Gastroesophageal sphincter (tissue), 4 donors: ENCODE measurements around the gene SEC11A. TPM values are rescaled to one million over a fixed set of nuclear protein-coding genes. Genes with fewer than 3 reads are reported as not detected.

ENCODE experiments used
- ATAC-seq: fragments of 150-250 bp; one replicate; pipeline ENCODE4 v1.9.1; 2016; ENCODE audit warnings: mild to moderate bottlenecking, moderate library complexity
- H3K27ac ChIP-seq, 4 donors: fragments of 200-600 bp; sonication (generic) in 3 of 4; 1 replicate in 3 of 4; 2 replicates in 1 of 4; pipeline ENCODE4 v1.5.1; 2016 to 2019
- H3K27me3 ChIP-seq: fragments of 200-600 bp; sonication (generic); one replicate; pipeline ENCODE4 v1.5.1; 2019
- H3K36me3 ChIP-seq, 2 donors: fragments of 200-600 bp; sonication (generic); one replicate each; pipeline ENCODE4 v1.5.1; 2019; ENCODE audit warnings: control low read depth in 1 of 2
- H3K4me1 ChIP-seq, 3 donors: fragments of 200-600 bp; sonication (generic); 1 replicate in 2 of 3; 2 replicates in 1 of 3; pipeline ENCODE4 v1.5.1; 2016 to 2019; ENCODE audit warnings: control low read depth in 2 of 3
- H3K4me3 ChIP-seq, 2 donors: fragments of 200-600 bp; sonication (generic); one replicate each; pipeline ENCODE4 v1.5.1; 2019; ENCODE audit warnings: mild to moderate bottlenecking in 1 of 2, moderate library complexity in 1 of 2
- H3K9me3 ChIP-seq, 3 donors: fragments of 200-600 bp; sonication (generic); one replicate each; pipeline ENCODE4 v1.5.1; 2017 to 2019; ENCODE audit warnings: control low read depth in 2 of 3
- EP300 ChIP-seq: sonication (generic); formaldehyde crosslinking; IDR thresholded peaks from one replicate; pipeline ENCODE4 v1.6.1; 2017; ENCODE audit warnings: antibody characterized with exemption, mild to moderate bottlenecking
- POLR2A ChIP-seq, 2 donors: fragments of 450-650 bp; IDR thresholded peaks; one replicate each; pipeline ENCODE4 v1.6.1; 2017; ENCODE audit warnings: antibody characterized with exemption in 2 of 2, mild to moderate bottlenecking in 2 of 2, moderate library complexity in 1 of 2
- POLR2AphosphoS5 ChIP-seq: sonication (generic); formaldehyde crosslinking; IDR thresholded peaks from one replicate; pipeline ENCODE4 v1.6.1; 2017; ENCODE audit warnings: antibody characterized with exemption
- WGBS, 2 donors: methylation state at CpG; one replicate each; pipeline ENCODE4 v1.1.5; 2018; ENCODE audit warnings: low coverage in 1 of 2; 5-methylcytosine and 5-hydroxymethylcytosine counted together
- total RNA-seq, 4 donors: library from RNA; depleted of rRNA; stranded (reverse); fragments of >200 nt; gene quantifications; one replicate each; pipeline ENCODE4 v1.1.0, GENCODE V29; 2016
- TF ChIP-seq, protein P1 (sequence below), 4 experiments: fragments of 200-600 bp in 2 of 4; fragments of 450-650 bp in 2 of 4; sonication (generic) in 1 of 4; IDR thresholded peaks; one replicate each; pipeline ENCODE4 v1.5.1; 2017 to 2019; ENCODE audit warnings: antibody characterized with exemption in 4 of 4, mild to moderate bottlenecking in 2 of 4, moderate library complexity in 2 of 4

The SEC11A gene
- total RNA-seq, 4 donors from 2014 or later: 63.3 to 139 (median 99.4) TPM

DNA sequence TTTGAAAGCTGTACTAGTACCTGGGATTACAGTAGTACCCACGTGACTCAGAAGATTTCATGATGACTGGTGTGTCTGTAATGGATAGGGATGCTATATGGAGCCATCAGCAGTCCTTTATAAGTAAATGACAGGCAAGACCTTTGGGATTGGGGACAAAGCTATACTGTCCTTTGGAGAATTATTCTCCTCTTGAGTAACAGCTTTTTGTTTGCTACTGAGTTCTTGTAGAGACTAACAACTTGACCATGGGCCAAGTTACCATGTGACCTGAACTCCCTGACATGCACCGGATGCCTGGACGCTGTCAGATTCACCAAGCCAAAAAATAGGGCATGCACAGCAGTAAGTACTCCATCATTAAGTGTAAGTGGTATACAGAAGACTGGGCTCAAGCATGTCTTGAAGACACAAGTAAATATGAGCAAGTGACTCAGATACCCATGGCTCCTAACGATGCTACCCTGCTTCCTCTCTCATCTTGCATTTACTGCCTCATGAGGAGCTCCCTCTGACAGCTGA is 12.9 kb downstream of the SEC11A start:
- H3K36me3 ChIP-seq: no peaks in the 10 kb centered on the region
- H3K4me1 ChIP-seq: peaks cover 3 to 49% (median 7%) of the 10 kb centered on the region in 3 donors
- H3K9me3 ChIP-seq: no peaks in the 10 kb centered on the region
- H3K27me3 ChIP-seq: no peaks in the 10 kb centered on the region
- peak overlapping the region in 3 of 4 donors; percentile 24 to 58 (median 56) for H3K27ac ChIP-seq
- no peak overlapping the region for H3K4me3 ChIP-seq
- 11 to 16% methylated on average over 2 to 4 of the region's 4 CpGs for WGBS, 2 donors
- peak; percentile 77 for ATAC-seq
- TF ChIP-seq POLR2A (IDR thresholded peaks at IDR 0.05) (no peak), POLR2AphosphoS5 (peak; percentile 30)
- TF ChIP-seq, protein P1, sequence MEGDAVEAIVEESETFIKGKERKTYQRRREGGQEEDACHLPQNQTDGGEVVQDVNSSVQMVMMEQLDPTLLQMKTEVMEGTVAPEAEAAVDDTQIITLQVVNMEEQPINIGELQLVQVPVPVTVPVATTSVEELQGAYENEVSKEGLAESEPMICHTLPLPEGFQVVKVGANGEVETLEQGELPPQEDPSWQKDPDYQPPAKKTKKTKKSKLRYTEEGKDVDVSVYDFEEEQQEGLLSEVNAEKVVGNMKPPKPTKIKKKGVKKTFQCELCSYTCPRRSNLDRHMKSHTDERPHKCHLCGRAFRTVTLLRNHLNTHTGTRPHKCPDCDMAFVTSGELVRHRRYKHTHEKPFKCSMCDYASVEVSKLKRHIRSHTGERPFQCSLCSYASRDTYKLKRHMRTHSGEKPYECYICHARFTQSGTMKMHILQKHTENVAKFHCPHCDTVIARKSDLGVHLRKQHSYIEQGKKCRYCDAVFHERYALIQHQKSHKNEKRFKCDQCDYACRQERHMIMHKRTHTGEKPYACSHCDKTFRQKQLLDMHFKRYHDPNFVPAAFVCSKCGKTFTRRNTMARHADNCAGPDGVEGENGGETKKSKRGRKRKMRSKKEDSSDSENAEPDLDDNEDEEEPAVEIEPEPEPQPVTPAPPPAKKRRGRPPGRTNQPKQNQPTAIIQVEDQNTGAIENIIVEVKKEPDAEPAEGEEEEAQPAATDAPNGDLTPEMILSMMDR (IDR thresholded peaks at IDR 0.05): no peak

- Histone ChIP-seq H3K9me3 (no peaks in the 10 kb centered on the region), H3K27me3 (no peaks in the 10 kb centered on the region), H3K27ac (no peak overlapping the region), H3K4me3 (no peak overlapping the region), H3K4me1 (peaks cover 3 to 37% (median 7%) of the 10 kb centered on the region in 3 donors), H3K36me3 (no peaks in the 10 kb centered on the region)
- ATAC-seq: no peak
- TF ChIP-seq, protein P1 (IDR thresholded peaks at IDR 0.05): no peak
- TF ChIP-seq POLR2A (IDR thresholded peaks at IDR 0.05): no peak
- no peak for TF ChIP-seq EP300
- TF ChIP-seq POLR2AphosphoS5: no peak
- WGBS, 2 donors: 80 to 97% methylated on average over 3 to 6 of the region's 8 CpGs
These were observed 16.3 kb downstream of the SEC11A start for GRCh38 chr15:84699538-84700191.

- no peak for ATAC-seq
- TF ChIP-seq, protein P1 (IDR thresholded peaks at IDR 0.05): no peak
- TF ChIP-seq POLR2AphosphoS5 (no peak), EP300 (no peak), POLR2A (IDR thresholded peaks at IDR 0.05) (no peak)
- H3K27ac ChIP-seq: no peak overlapping the region
- peaks cover 0 to 24% (median 0%) of the 10 kb centered on the region in 3 donors for H3K4me1 ChIP-seq
- H3K27me3 ChIP-seq: no peaks in the 10 kb centered on the region
- H3K4me3 ChIP-seq: no peak overlapping the region
- 36 to 46% methylated on average over 1 of the region's 1 CpG for WGBS, 2 donors
- no peaks in the 10 kb centered on the region for H3K36me3 ChIP-seq
- H3K9me3 ChIP-seq: no peaks in the 10 kb centered on the region
These were observed 18.5 kb downstream of the SEC11A start for GRCh38 chr15:84697236-84697990.

DNA sequence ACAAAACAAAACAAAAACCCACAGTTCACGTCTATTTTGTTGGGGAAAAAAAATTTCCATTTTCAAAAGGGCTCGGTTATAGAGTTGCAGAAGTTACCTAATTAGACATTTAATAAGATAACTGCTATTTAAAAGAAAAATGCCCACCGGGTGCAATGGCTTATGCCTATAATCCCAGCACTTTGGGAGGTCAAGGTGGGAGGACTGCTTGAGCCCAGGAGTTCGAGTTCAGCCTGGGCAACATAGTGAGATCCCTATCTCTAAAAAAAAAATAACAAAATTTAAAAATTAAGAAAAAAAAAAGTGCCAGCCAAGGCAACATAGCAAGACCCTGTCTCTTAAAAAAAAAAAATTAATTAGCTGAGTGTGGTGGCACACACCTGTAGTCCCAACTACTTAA is 19.2 kb downstream of the SEC11A start:
- no peaks in the 10 kb centered on the region for H3K9me3 ChIP-seq
- H3K4me1 ChIP-seq: peaks cover 0 to 28% (median 0%) of the 10 kb centered on the region in 3 donors
- 78 to 91% methylated on average over 4 of the region's 4 CpGs for WGBS, 2 donors
- no peaks in the 10 kb centered on the region for H3K27me3 ChIP-seq
- no peaks in the 10 kb centered on the region for H3K36me3 ChIP-seq
- ATAC-seq: no peak
- no peak overlapping the region for H3K4me3 ChIP-seq
- TF ChIP-seq, protein P1 (IDR thresholded peaks at IDR 0.05): no peak
- TF ChIP-seq POLR2A (IDR thresholded peaks at IDR 0.05): no peak
- no peak for TF ChIP-seq EP300
- no peak for TF ChIP-seq POLR2AphosphoS5
- no peak overlapping the region for H3K27ac ChIP-seq
